ENCODE measurements around the gene MBD3. TPM values are rescaled to one million over a fixed set of nuclear protein-coding genes. Genes with fewer than 3 reads are reported as not detected.

MBD3 gene
- total RNA-seq, 4 donors from 2014 or later = 80.3 to 159 (median 95.7) TPM

DNA sequence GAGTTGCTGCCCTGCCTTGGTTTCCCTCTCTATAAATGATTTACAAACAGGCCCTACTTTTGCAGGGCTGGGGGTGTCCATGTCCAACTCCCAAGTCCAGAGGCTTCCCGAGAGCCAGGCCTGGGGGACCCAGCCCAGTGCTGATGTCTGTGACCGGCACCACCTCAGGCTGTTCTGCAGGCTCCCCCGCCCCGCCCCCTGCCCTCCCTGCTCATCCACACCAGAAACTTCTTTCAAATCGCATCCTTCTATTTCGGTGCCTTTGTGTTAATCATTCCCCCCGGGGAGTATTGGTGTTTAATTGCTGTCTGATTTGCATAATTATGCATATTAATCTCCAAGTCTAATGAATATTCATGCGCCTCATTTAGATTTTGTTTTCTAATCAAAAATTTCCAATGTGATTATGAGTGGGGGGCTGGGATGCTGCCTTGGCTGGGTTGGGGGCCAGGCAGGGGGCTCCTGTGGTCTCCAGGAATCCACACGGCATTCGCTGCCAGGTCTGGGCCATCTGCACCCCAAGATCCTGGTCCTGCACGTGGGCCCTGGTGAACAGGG is 40.7 kb upstream of the MBD3 start:
- ATAC-seq = no peak
- H3K27me3 ChIP-seq = no peaks in the 10 kb centered on the region
- TF ChIP-seq EP300 (IDR thresholded peaks at IDR 0.05) (no peak), POLR2AphosphoS5 (IDR thresholded peaks at IDR 0.05) (no peak), POLR2A (IDR thresholded peaks at IDR 0.05) (no peak)
- TF ChIP-seq, protein P1, sequence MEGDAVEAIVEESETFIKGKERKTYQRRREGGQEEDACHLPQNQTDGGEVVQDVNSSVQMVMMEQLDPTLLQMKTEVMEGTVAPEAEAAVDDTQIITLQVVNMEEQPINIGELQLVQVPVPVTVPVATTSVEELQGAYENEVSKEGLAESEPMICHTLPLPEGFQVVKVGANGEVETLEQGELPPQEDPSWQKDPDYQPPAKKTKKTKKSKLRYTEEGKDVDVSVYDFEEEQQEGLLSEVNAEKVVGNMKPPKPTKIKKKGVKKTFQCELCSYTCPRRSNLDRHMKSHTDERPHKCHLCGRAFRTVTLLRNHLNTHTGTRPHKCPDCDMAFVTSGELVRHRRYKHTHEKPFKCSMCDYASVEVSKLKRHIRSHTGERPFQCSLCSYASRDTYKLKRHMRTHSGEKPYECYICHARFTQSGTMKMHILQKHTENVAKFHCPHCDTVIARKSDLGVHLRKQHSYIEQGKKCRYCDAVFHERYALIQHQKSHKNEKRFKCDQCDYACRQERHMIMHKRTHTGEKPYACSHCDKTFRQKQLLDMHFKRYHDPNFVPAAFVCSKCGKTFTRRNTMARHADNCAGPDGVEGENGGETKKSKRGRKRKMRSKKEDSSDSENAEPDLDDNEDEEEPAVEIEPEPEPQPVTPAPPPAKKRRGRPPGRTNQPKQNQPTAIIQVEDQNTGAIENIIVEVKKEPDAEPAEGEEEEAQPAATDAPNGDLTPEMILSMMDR (IDR thresholded peaks at IDR 0.05) = no peak
- H3K36me3 ChIP-seq = peaks cover 0 to 79% of the 10 kb centered on the region in 2 donors
- H3K4me1 ChIP-seq = no peaks in the 10 kb centered on the region
- no peaks in the 10 kb centered on the region for H3K9me3 ChIP-seq
- no peak overlapping the region for H3K27ac ChIP-seq
- H3K4me3 ChIP-seq = no peak overlapping the region
- 85 to 92% methylated on average over 2 to 9 of the region's 11 CpGs for WGBS, 2 donors (ENCODE audit: low coverage in 1 of 2)

DNA sequence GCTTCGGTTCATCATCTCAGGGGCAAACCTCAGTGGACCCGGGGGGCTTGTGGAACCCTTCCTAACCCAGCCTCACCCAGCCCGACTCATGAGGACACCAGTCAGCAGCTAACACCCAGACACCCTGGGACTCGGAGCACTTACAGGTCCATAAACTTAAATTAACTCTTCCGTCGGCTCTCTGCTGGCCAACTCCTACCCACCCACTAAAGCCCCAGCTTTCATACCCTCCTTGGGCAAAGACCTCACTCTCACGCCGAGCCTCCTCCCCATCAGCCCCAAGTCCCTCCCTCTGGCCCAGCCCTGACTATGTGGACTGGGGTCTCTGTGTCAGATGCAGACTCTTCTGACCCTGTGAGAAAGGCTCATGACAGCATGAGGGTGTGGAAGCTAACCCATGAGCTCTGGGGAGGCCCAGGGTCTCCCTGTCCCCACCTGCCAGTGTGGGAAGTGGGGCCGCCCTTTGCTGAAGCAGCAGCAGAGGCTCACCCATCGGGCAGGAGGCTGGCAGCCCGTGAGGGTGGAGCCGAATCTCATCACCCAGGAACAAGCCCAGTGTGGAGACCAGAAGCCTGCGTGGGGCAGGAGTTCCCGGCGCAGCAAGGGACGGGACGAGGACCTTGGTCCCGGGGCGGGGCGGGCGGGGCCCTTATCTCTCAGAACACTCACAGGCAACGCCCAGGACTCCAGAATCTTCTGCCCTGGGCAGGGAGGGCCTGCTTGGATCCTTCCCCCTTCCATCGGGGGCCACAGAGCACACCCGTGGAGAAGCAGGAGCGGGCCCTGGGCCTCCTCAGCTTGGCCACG is 40.0 kb upstream of the MBD3 start:
- no peaks in the 10 kb centered on the region for H3K27me3 ChIP-seq
- no peak for ATAC-seq
- H3K4me1 ChIP-seq = no peaks in the 10 kb centered on the region
- H3K36me3 ChIP-seq = peaks cover 0 to 73% of the 10 kb centered on the region in 2 donors
- no peak overlapping the region for H3K27ac ChIP-seq
- no peaks in the 10 kb centered on the region for H3K9me3 ChIP-seq
- no peak overlapping the region for H3K4me3 ChIP-seq
- WGBS, 2 donors (ENCODE audit: low coverage in 1 of 2) = 96 to 98% methylated on average over 7 to 11 of the region's 26 CpGs
- TF ChIP-seq POLR2AphosphoS5 (IDR thresholded peaks at IDR 0.05) (no peak), POLR2A (IDR thresholded peaks at IDR 0.05) (no peak), EP300 (IDR thresholded peaks at IDR 0.05) (no peak)
- TF ChIP-seq, protein P1 (IDR thresholded peaks at IDR 0.05) = no peak

DNA sequence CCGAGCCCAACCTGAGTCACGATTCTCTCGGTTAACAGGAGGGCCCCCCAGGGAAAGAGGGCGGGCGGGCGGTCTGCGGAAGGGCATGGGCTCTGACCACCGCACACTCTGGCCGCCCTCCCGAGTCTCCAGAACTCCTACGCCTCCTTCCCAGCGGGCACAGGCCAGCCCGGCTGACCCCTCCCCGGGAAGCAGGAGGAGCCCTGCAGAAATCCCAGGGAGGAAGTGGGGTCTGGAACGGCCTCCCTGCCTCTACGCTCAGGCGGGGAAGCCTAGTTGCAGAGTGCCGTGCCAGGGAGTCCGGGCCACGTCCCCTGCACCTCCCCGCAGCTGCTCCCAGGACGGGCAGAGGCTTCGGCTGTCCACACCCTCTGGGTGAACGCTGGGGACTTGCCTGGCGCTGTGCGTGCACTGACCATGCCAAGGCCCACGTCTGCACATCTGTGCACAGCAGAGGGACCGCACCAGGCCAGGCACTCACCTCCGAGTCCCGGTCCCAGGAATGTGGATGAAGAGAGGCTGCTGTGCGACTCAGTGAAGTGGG is 39.0 kb upstream of the MBD3 start:
- H3K36me3 ChIP-seq = peaks cover 0 to 75% of the 10 kb centered on the region in 2 donors
- no peaks in the 10 kb centered on the region for H3K9me3 ChIP-seq
- no peaks in the 10 kb centered on the region for H3K27me3 ChIP-seq
- ATAC-seq = no peak
- H3K4me3 ChIP-seq = no peak overlapping the region
- TF ChIP-seq POLR2A (IDR thresholded peaks at IDR 0.05) = no peak
- TF ChIP-seq, protein P1 (IDR thresholded peaks at IDR 0.05) = no peak
- TF ChIP-seq EP300 (IDR thresholded peaks at IDR 0.05) = no peak
- TF ChIP-seq POLR2AphosphoS5 (IDR thresholded peaks at IDR 0.05) = no peak
- no peaks in the 10 kb centered on the region for H3K4me1 ChIP-seq
- WGBS, 2 donors (ENCODE audit: low coverage in 1 of 2) = 96% methylated on average over 10 of the region's 31 CpGs; no CpG with 5 or more reads in 1 of the 2 donors
- H3K27ac ChIP-seq = no peak overlapping the region

DNA sequence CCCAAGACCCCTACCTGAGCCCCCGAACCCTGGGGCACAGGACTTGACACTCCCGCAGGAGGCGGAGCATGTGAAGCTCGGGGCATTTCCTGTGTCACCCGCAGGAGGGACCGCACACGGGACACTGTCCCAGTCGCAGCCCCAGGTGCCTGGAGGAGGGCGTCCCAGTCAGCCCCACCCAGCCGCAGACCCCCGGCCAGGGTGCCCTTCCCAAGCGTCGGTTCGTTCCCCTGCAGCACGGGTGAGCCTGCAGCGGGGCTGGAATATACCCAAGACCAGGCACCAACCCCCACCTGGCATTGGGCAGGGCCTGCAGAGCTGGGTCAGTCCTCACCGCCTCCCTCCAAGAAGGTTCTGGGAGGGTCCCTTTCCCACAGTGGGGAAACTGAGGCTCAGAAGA is 38.1 kb upstream of the MBD3 start:
- Histone ChIP-seq H3K9me3 (no peaks in the 10 kb centered on the region), H3K27ac (no peak overlapping the region), H3K4me1 (no peaks in the 10 kb centered on the region), H3K4me3 (no peak overlapping the region), H3K27me3 (no peaks in the 10 kb centered on the region), H3K36me3 (peaks cover 0 to 75% of the 10 kb centered on the region in 2 donors)
- ATAC-seq = no peak
- TF ChIP-seq, protein P1 (IDR thresholded peaks at IDR 0.05) = no peak
- no peak for TF ChIP-seq EP300 (IDR thresholded peaks at IDR 0.05)
- TF ChIP-seq POLR2AphosphoS5 (IDR thresholded peaks at IDR 0.05) = no peak
- no peak for TF ChIP-seq POLR2A (IDR thresholded peaks at IDR 0.05)
- WGBS, 2 donors (ENCODE audit: low coverage in 1 of 2) = no CpG with 5 or more reads among the region's 17 CpGs
